GM23338 (cell line): ENCODE results near the gene PDSS2. TPM values are rescaled to one million over a fixed set of nuclear protein-coding genes. Genes with fewer than 3 reads are reported as not detected.

ENCODE experiments used
- ATAC-seq: fragments of 200-7000 bp; cut with Tn5 transposase; 3 replicates; pipeline ENCODE4 v1.9.1; 2020
- DNase-seq: peaks from one replicate; pipeline ENCODE4 v3.0.0-alpha.2; 2015; ENCODE audit warnings: low spot score
- H2AFZ ChIP-seq: fragments of 200-600 bp; sonication (generic); 2 replicates; pipeline ENCODE4 v1.8.0; 2016; ENCODE audit warnings: antibody characterized with exemption, mild to moderate bottlenecking, moderate library complexity
- H3F3A ChIP-seq: fragments of 200-600 bp; sonication (generic); replicated peaks from 2 replicates; pipeline ENCODE4 v1.8.0; 2017; ENCODE audit warnings: antibody characterized with exemption, mixed run types, low read depth
- H3K27ac ChIP-seq: fragments of 200-600 bp; sonication (generic); 2 replicates; pipeline ENCODE4 v1.6.1; 2016; ENCODE audit warnings: low read depth
- H3K27me3 ChIP-seq: fragments of 200-600 bp; sonication (generic); 2 replicates; pipeline ENCODE4 v1.8.0; 2016; ENCODE audit warnings: mild to moderate bottlenecking, mixed run types, moderate library complexity; ENCODE audit not compliant: insufficient read depth
- H3K36me3 ChIP-seq: fragments of 200-600 bp; sonication (generic); 2 replicates; pipeline ENCODE4 v1.8.0; 2016; ENCODE audit warnings: mild to moderate bottlenecking; ENCODE audit not compliant: insufficient read depth
- H3K4me1 ChIP-seq: fragments of 200-600 bp; sonication (generic); 2 replicates; pipeline ENCODE4 v1.8.0; 2016; ENCODE audit warnings: mild to moderate bottlenecking, moderate library complexity; ENCODE audit not compliant: insufficient read depth
- H3K4me2 ChIP-seq: fragments of 200-600 bp; sonication (generic); 2 replicates; pipeline ENCODE4 v1.7.1; 2017; ENCODE audit warnings: mixed run types
- H3K4me3 ChIP-seq: fragments of 200-600 bp; sonication (generic); 2 replicates; pipeline ENCODE4 v1.6.1; 2016; ENCODE audit warnings: mixed run types
- H3K79me2 ChIP-seq: fragments of 200-600 bp; sonication (generic); replicated peaks from 2 replicates; pipeline ENCODE4 v1.8.0; 2017; ENCODE audit warnings: mild to moderate bottlenecking; ENCODE audit not compliant: insufficient read depth
- H3K9me2 ChIP-seq: fragments of 200-600 bp; sonication (generic); 2 replicates; pipeline ENCODE4 v1.8.0; 2017; ENCODE audit not compliant: insufficient read depth
- H4K20me1 ChIP-seq: fragments of 200-600 bp; sonication (generic); replicated peaks from 2 replicates; pipeline ENCODE4 v1.8.0; 2017; ENCODE audit warnings: mild to moderate bottlenecking; ENCODE audit not compliant: insufficient read depth
- H3K27ac Mint-ChIP-seq: 2 replicates; pipeline ENCODE4 v1.8.0; 2020; ENCODE audit warnings: inconsistent platforms, mild to moderate bottlenecking, moderate library complexity, mixed read lengths
- H3K27me3 Mint-ChIP-seq: 3 replicates; pipeline ENCODE4 v1.8.0; 2022; ENCODE audit warnings: low read depth, mild to moderate bottlenecking, moderate library complexity, mixed read lengths, inconsistent platforms; ENCODE audit not compliant: insufficient read depth, poor library complexity
- H3K36me3 Mint-ChIP-seq: 3 replicates; pipeline ENCODE4 v1.8.0; 2021; ENCODE audit warnings: low read depth, mild to moderate bottlenecking, inconsistent platforms, moderate library complexity, mixed read lengths
- H3K4me1 Mint-ChIP-seq: 3 replicates; pipeline ENCODE4 v1.8.0; 2020; ENCODE audit warnings: mild to moderate bottlenecking, inconsistent platforms, mixed read lengths
- H3K4me3 Mint-ChIP-seq: 3 replicates; pipeline ENCODE4 v1.8.0; 2021; ENCODE audit warnings: moderate library complexity, mild to moderate bottlenecking, inconsistent platforms, mixed read lengths
- H3K9me3 Mint-ChIP-seq: 3 replicates; pipeline ENCODE4 v1.8.0; 2020; ENCODE audit warnings: moderate library complexity, mild to moderate bottlenecking, inconsistent platforms, mixed read lengths
- CREB1 ChIP-seq: fragments of 250-450 bp; sonication (Bioruptor Pico); IDR thresholded peaks from 2 replicates; pipeline ENCODE4 v1.5.0; 2020; ENCODE audit warnings: low read depth, mild to moderate bottlenecking, moderate library complexity
- CTCF ChIP-seq, 2 experiments: fragments of 200-600 bp in 1 of 2; sonication (generic) in 1 of 2; conservative IDR thresholded peaks; 2 replicates each; pipeline versions ENCODE4 v1.5.1 to v1.6.1; 2016 to 2017; ENCODE audit warnings: antibody characterized with exemption in 2 of 2, low read depth in 2 of 2, mild to moderate bottlenecking in 2 of 2, moderate library complexity in 1 of 2
- EZH2 ChIP-seq: fragments of 200-600 bp; sonication (generic); IDR thresholded peaks from one replicate; pipeline ENCODE4 v1.8.0; 2017; ENCODE audit warnings: antibody characterized with exemption, mild to moderate bottlenecking, low read depth; ENCODE audit not compliant: unreplicated experiment
- JUNB ChIP-seq: IDR thresholded peaks from one replicate; pipeline ENCODE4 v1.6.1; 2016; ENCODE audit warnings: antibody characterized with exemption; ENCODE audit not compliant: unreplicated experiment
- REST ChIP-seq: IDR thresholded peaks from one replicate; pipeline ENCODE4 v1.6.1; 2018; ENCODE audit warnings: antibody characterized with exemption; ENCODE audit not compliant: unreplicated experiment
- ZNF114 ChIP-seq: fragments of 250-450 bp; sonication (Bioruptor Pico); IDR thresholded peaks from 2 replicates; pipeline ENCODE4 v1.5.0; 2020; ENCODE audit warnings: mild to moderate bottlenecking, moderate library complexity
- ZNF331 ChIP-seq: fragments of 250-450 bp; sonication (Bioruptor Pico); IDR thresholded peaks from 2 replicates; pipeline ENCODE4 v1.5.0; 2020; ENCODE audit warnings: low read depth, mild to moderate bottlenecking, moderate library complexity
- ZNF462 ChIP-seq: fragments of 250-450 bp; sonication (Bioruptor Pico); IDR thresholded peaks from 2 replicates; pipeline ENCODE4 v1.5.0; 2020; ENCODE audit warnings: mild to moderate bottlenecking, moderate library complexity
- polyA plus RNA-seq: library from polyadenylated mRNA; unstranded; fragments of >200 nt; fragmentation: Nextera tagmentation; extraction: Ambion mirVana; gene quantifications from 2 replicates; pipeline ENCODE4 v1.2.1, GENCODE V29; 2016
- total RNA-seq: library from RNA; depleted of rRNA; stranded (reverse); fragments of >200 nt; shearing (Covaris generic); gene quantifications from 2 replicates; pipeline ENCODE4 v1.2.3, GENCODE V29; 2014

Gene PDSS2
- total and polyA plus RNA-seq, 2 experiments from 2014 or later, result 7.3 to 16.7 TPM

- TF ChIP-seq ZNF331 (CRISPR knock-in tag), result no peak
Observed at GRCh38 chr6:107248147-107248546, 211.2 kb downstream of the PDSS2 start (continued).

- H3K9me3 Mint-ChIP-seq, result no peaks in the 10 kb centered on the region
- Histone ChIP-seq H3K36me3 (no peaks in the 10 kb centered on the region), H3F3A (no peaks in the 10 kb centered on the region), H3K27ac (peak overlapping the region; percentile 10; the same call in 1 of the 2 replicates), H2AFZ (no peak overlapping the region), H3K27me3 (no peaks in the 10 kb centered on the region), H3K4me2 (no peak overlapping the region), H3K4me3 (no peak overlapping the region), H3K9me2 (no peaks in the 10 kb centered on the region), H3K4me1 (no peaks in the 10 kb centered on the region), H4K20me1 (no peaks in the 10 kb centered on the region), H3K79me2 (no peaks in the 10 kb centered on the region)
- H3K36me3 Mint-ChIP-seq, result no peaks in the 10 kb centered on the region
- no peak overlapping the region for H3K27ac Mint-ChIP-seq
- ATAC-seq (no peak), DNase-seq (no peak)
- H3K27me3 Mint-ChIP-seq, result no peaks in the 10 kb centered on the region
- TF ChIP-seq EZH2, result no peak
- TF ChIP-seq ZNF114 (CRISPR knock-in tag), result no peak
- no peak for TF ChIP-seq ZNF462
- no peak for TF ChIP-seq CTCF (conservative IDR thresholded peaks at IDR 0.05; ENCODE audit: low read depth in 2 of 2)
- TF ChIP-seq CREB1 (CRISPR knock-in tag), result no peak
- no peak for TF ChIP-seq JUNB
- TF ChIP-seq ZNF331 (CRISPR knock-in tag), result no peak
- TF ChIP-seq REST, result no peak
- peaks cover 4% of the 10 kb centered on the region; the same call in 1 of the 3 replicates for H3K4me1 Mint-ChIP-seq
- no peak overlapping the region for H3K4me3 Mint-ChIP-seq
Observed at GRCh38 chr6:107246972-107247615, 212.3 kb downstream of the PDSS2 start.
